Measurements from ENCODE around the gene GPR17. TPM values are rescaled to one million over a fixed set of nuclear protein-coding genes. Genes with fewer than 3 reads are reported as not detected.
A peak's percentile ranks its signal among the peaks of the same experiment; 100 is the strongest.

Gene GPR17
- total RNA-seq, result not detected

- Mint-ChIP-seq H3K27ac (peak within 1 kb of the TSS in 1 of 2 donors; percentile 53), H3K36me3 (no peaks in the 10 kb centered on the region), H3K9me3 (no peaks in the 10 kb centered on the region)
- DNase-seq (ENCODE audit: low spot score in 2 of 2), result no peak
- no peak for ATAC-seq
Observed at GRCh38 chr2:127645395-127646291, at the start of gene GPR17. Gene GPR17 (plus strand): TSS chr2:127646153. CDS start chr2:127650736, 4,583 bp downstream.

GRCh38 chr2:127596311-127597045 is 49.5 kb upstream of the GPR17 start:
- DNase-seq (ENCODE audit: low spot score in 2 of 2), result no peak
- no peaks in the 10 kb centered on the region for H3K36me3 Mint-ChIP-seq
- no peak overlapping the region for H3K27ac Mint-ChIP-seq
- ATAC-seq, result no peak
- no peaks in the 10 kb centered on the region for H3K9me3 Mint-ChIP-seq

GRCh38 chr2:127597046-127597983 is 48.6 kb upstream of the GPR17 start:
- no peak overlapping the region for H3K27ac Mint-ChIP-seq
- ATAC-seq (no peak), DNase-seq (ENCODE audit: low spot score in 2 of 2) (no peak)
- H3K9me3 Mint-ChIP-seq, result peaks cover 0 to 5% of the 10 kb centered on the region in 2 donors
- H3K36me3 Mint-ChIP-seq, result no peaks in the 10 kb centered on the region

GRCh38 chr2:127597984-127598380 is 48.0 kb upstream of the GPR17 start:
- Mint-ChIP-seq H3K36me3 (peaks cover 0 to 2% of the 10 kb centered on the region in 2 donors), H3K27ac (no peak overlapping the region), H3K9me3 (peaks cover 2 to 7% of the 10 kb centered on the region in 2 donors)
- ATAC-seq (peak; percentile 22 to 70), DNase-seq (ENCODE audit: low spot score in 2 of 2) (no peak)

GRCh38 chr2:127598711-127599110 is 47.2 kb upstream of the GPR17 start:
- Mint-ChIP-seq H3K36me3 (peaks cover 0 to 5% of the 10 kb centered on the region in 2 donors), H3K27ac (no peak overlapping the region), H3K9me3 (peaks cover 3 to 12% of the 10 kb centered on the region in 2 donors)
- DNase-seq (ENCODE audit: low spot score in 2 of 2) (no peak), ATAC-seq (no peak)

- H3K36me3 Mint-ChIP-seq, result peaks cover 0 to 5% of the 10 kb centered on the region in 2 donors
- H3K27ac Mint-ChIP-seq, result no peak overlapping the region
- ATAC-seq (no peak), DNase-seq (ENCODE audit: low spot score in 2 of 2) (no peak)
- peaks cover 3 to 12% of the 10 kb centered on the region in 2 donors for H3K9me3 Mint-ChIP-seq
Observed at GRCh38 chr2:127599211-127599610, 46.7 kb upstream of the GPR17 start.

- peaks cover 0 to 5% of the 10 kb centered on the region in 2 donors for H3K36me3 Mint-ChIP-seq
- no peak for ATAC-seq
- H3K27ac Mint-ChIP-seq, result no peak overlapping the region
- H3K9me3 Mint-ChIP-seq, result peaks cover 3 to 12% of the 10 kb centered on the region in 2 donors
- no peak for DNase-seq (ENCODE audit: low spot score in 2 of 2)
Observed at GRCh38 chr2:127604986-127605385, 41.0 kb upstream of the GPR17 start.

- Mint-ChIP-seq H3K36me3 (peaks cover under 1 to 5% of the 10 kb centered on the region in 2 donors), H3K9me3 (peaks cover 3 to 12% of the 10 kb centered on the region in 2 donors), H3K27ac (no peak overlapping the region)
- ATAC-seq (no peak), DNase-seq (ENCODE audit: low spot score in 2 of 2) (peak in 1 of 2 donors; percentile 33)
Observed at GRCh38 chr2:127605691-127606263, 40.2 kb upstream of the GPR17 start.

GRCh38 chr2:127606625-127607398 is 39.1 kb upstream of the GPR17 start:
- H3K9me3 Mint-ChIP-seq, result peaks cover 3 to 15% of the 10 kb centered on the region in 2 donors
- H3K27ac Mint-ChIP-seq, result no peak overlapping the region
- peaks cover 4 to 5% of the 10 kb centered on the region in 2 donors for H3K36me3 Mint-ChIP-seq
- ATAC-seq (no peak), DNase-seq (ENCODE audit: low spot score in 2 of 2) (peak in 1 of 2 donors; percentile 18)

GRCh38 chr2:127607399-127607908 is 38.5 kb upstream of the GPR17 start:
- peaks cover 4 to 5% of the 10 kb centered on the region in 2 donors for H3K36me3 Mint-ChIP-seq
- no peak for DNase-seq (ENCODE audit: low spot score in 2 of 2)
- no peak for ATAC-seq
- H3K9me3 Mint-ChIP-seq, result peaks cover 3 to 10% of the 10 kb centered on the region in 2 donors
- no peak overlapping the region for H3K27ac Mint-ChIP-seq

GRCh38 chr2:127608061-127609030 is 37.6 kb upstream of the GPR17 start:
- no peak overlapping the region for H3K27ac Mint-ChIP-seq
- DNase-seq (ENCODE audit: low spot score in 2 of 2), result peak in 1 of 2 donors; percentile 28
- ATAC-seq, result no peak
- H3K9me3 Mint-ChIP-seq, result peaks cover 4 to 5% of the 10 kb centered on the region in 2 donors
- peaks cover under 1 to 9% of the 10 kb centered on the region in 2 donors for H3K36me3 Mint-ChIP-seq

GRCh38 chr2:127609031-127609751 is 36.8 kb upstream of the GPR17 start:
- Mint-ChIP-seq H3K9me3 (peaks cover 4 to 5% of the 10 kb centered on the region in 2 donors), H3K36me3 (peaks cover 0 to 10% of the 10 kb centered on the region in 2 donors), H3K27ac (no peak overlapping the region)
- DNase-seq (ENCODE audit: low spot score in 2 of 2), result peak in 1 of 2 donors; percentile 44
- no peak for ATAC-seq

GRCh38 chr2:127609818-127610217 is 36.1 kb upstream of the GPR17 start:
- ATAC-seq, result no peak
- Mint-ChIP-seq H3K9me3 (peaks cover 4 to 5% of the 10 kb centered on the region in 2 donors), H3K36me3 (peaks cover 0 to 10% of the 10 kb centered on the region in 2 donors), H3K27ac (no peak overlapping the region)
- DNase-seq (ENCODE audit: low spot score in 2 of 2), result peak in 1 of 2 donors; percentile 30

Data from activated naive CD4-positive, alpha-beta T cell treated with anti-CD3 and anti-CD28 coated beads, Interleukin-2, amount 50 U/mL, for 72 hours (primary cell).